Stimulated activated CD8-positive, alpha-beta memory T cell treated with anti-CD3 and anti-CD28 coated beads, Interleukin-15, amount 100 ng/mL, for 4 hours (primary cell): ENCODE measurements around the gene LRRC59.

Source experiments
- DNase-seq, 2 donors: peaks; one replicate each; pipeline ENCODE4 v3.0.0-alpha.2; 2020; ENCODE audit warnings: low read depth in 2 of 2

Gene LRRC59

GRCh38 chr17:50361561-50362480, 35.5 kb downstream of the LRRC59 start:
- peak; percentile 12 to 17 for DNase-seq

- DNase-seq: no peak
These were observed 36.7 kb downstream of the LRRC59 start for GRCh38 chr17:50360486-50361115.

GRCh38 chr17:50359998-50360461, 37.3 kb downstream of the LRRC59 start:
- no peak for DNase-seq

DNA sequence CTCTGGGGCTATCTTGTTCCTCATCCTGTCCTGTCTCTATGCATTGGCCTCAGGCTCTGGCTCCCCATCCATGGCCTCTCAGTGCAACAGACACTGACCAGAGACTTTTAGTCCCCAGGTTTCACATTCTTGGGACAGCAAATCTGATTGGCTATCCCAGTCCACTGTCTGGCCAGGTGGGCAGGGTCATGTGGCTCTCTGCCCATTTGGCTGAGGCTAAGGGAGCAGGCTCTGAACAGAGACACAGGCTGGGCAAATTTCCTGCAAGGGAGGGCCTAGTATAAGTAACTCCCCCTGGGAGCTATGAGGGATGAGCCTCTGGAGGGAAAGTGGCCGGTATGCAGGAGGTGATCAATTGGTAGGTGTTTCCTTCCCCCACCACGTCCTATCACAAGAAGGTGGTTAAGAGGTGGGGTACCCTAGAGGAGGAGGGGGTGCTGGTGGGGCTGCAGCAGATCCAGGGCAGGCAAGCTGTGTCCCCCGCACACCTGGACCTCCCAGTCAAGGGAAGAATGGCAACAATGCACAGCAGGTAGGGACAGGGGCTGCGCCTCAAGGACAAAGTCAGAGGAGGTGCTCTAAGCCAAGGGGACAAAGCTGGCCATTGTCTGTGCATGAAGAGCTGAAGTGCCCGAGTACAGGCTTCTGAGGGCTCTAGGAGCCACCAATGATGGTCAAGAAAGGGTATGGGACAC, 38.2 kb downstream of the LRRC59 start:
- DNase-seq: no peak

- DNase-seq: no peak
These were observed 39.1 kb downstream of the LRRC59 start for GRCh38 chr17:50358177-50358576.

DNA sequence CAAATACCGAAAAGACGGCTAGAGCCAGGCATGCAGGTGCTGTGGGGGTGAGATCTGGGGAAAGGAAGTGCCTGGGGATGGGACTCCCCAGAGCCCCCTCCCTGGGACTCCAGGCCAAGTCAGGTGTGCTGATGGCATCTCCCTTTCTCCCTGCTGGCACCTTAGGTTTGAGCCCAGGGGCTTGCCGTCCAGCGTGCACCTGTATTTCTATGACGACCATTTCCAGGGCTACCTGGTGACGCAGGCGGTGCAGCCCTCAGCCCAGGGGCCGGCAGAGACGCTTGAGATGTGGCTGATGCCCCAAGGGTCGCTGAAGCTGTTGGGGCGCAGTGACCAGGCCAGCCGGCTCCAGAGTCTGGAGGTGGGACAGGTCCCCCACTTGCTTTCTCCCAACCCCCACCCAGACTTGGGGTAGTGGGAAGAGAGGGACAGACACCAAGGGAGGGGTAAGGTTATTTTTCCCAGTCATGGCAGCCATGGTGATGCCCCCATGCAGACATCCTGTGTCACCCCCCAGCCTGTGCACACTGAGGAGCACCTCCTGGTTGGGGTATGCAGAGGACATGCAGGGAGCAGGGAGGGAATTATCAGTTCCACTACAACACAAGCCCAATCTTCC, 40.3 kb downstream of the LRRC59 start:
- no peak for DNase-seq

- DNase-seq: no peak
These were observed 40.9 kb downstream of the LRRC59 start for GRCh38 chr17:50356418-50356817.

DNA sequence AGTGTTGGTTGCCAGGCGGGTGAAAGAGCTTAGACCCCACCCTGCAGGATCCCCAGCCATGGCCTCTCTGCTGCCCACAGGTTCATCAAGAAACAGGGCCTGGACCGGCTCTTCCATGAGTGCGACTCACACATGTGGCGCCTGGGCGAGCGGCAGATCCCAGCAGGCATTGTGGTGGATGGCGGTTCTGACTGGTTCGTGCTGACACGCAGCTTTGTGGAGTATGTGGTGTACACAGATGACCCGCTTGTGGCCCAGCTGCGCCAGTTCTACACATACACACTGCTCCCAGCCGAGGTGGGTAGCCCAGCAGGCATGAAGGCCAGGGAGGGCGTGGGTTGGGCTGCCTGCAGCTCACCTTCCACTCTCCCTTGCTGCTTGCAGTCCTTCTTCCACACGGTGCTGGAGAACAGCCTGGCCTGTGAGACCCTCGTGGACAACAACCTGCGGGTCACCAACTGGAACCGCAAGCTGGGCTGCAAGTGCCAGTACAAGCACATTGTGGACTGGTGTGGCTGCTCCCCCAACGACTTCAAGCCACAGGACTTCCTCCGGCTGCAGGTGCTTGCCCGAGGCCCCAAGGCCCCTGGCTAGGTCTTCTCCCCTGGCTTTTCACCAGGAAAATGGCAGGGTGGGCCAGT, 41.5 kb downstream of the LRRC59 start:
- DNase-seq: no peak

GRCh38 chr17:50355336-50355700, 42.0 kb downstream of the LRRC59 start:
- no peak for DNase-seq

GRCh38 chr17:50354776-50355175, 42.5 kb downstream of the LRRC59 start:
- no peak for DNase-seq

DNA sequence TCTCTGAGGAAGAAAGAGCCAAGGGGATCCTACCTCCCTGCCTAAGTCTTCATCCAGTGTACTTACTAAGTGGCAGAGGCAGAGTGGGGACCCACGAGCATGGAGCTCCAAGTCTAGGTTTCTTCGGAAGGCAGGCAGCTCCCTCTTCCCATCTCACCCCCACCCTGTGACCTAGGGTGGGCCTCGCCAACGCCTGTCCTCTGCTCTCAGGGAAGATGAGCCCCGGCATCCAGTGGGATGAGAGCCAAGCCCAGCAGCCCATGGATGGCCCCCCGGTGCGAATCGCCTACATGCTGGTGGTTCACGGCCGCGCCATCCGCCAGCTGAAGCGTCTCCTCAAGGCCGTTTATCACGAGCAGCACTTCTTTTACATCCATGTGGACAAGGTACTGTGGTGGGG, 43.1 kb downstream of the LRRC59 start:
- no peak for DNase-seq

DNA sequence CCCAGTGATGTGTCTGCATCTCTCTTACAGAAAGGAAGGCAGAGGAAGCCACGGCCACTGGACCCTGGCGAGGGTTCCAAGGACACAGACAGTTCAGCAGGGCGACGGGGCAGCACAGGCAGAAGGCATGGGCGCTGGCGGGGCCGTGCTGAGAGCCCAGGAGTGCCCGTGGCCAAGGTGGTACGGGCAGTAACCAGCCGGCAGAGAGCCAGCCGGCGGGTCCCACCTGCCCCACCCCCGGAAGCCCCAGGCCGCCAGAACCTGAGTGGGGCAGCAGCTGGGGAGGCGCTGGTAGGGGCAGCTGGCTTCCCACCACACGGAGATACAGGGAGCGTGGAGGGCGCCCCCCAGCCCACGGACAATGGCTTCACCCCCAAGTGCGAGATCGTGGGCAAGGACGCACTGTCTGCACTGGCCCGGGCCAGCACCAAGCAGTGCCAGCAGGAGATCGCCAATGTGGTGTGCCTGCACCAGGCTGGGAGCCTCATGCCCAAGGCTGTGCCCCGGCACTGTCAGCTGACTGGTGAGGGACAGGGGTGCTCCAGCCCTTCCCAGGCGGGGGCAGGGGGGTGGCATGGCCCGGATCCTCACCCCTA, 43.6 kb downstream of the LRRC59 start:
- no peak for DNase-seq

- DNase-seq: no peak
These were observed 44.4 kb downstream of the LRRC59 start for GRCh38 chr17:50352693-50353599.

DNA sequence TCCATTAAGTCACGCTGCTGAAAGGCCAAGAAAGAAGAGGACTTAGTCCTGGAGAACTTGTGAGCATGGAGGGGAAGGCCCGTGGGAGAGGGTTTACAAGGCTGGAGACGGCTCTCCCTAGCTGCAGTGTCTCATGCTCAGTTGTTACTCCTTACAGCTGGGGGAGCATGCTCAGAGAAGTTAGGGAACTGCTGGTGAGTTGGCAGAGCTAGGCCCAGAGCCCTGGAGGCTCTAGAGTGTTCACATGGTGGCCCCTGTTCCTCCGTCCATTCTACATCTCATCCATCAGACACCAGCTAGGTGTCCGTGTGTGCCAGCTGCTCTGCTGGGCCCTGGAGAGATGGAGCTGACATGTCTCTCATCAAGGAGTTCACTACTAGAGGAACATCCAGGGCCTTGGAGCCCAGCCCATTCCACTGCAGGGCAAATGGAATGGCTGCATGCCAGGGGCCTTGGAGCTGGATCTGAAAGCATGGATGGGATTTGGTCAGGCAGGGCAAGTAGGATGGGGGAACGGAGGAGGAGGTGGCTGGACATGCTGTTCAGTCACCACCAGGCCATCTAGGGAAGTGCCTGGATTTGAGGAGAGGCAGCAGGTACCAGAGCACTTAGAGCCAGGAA, 45.1 kb downstream of the LRRC59 start:
- DNase-seq: no peak

GRCh38 chr17:50350733-50351132, 46.6 kb downstream of the LRRC59 start:
- DNase-seq: no peak

DNA sequence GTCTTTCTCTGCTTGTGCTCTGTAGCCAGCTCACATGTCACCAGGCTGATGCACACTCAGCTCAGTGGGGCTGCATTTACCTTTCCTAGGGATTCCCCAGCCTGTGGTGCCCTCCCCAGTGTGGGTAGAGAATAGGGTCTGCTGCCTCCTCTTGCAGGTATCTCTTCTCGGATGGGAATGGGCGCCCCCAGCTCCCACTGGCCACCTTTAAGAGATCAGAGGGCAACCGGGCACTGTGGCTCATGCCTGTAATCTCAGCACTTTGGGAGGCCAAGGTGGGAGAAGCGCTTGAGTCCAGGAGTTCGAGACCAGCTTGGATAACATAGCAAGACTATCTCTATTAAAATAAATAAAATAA, 48.1 kb downstream of the LRRC59 start:
- no peak for DNase-seq

- no peak for DNase-seq
These were observed 48.6 kb downstream of the LRRC59 start for GRCh38 chr17:50348522-50349242.

- no peak for DNase-seq
These were observed 49.4 kb downstream of the LRRC59 start for GRCh38 chr17:50347894-50348291.
